Kidney (tissue), 14 donors: ENCODE measurements around the gene AOPEP. TPM values are rescaled to one million over a fixed set of nuclear protein-coding genes. Genes with fewer than 3 reads are reported as not detected.

Experiments
- DNase-seq, 5 donors: peaks; one replicate each; pipeline ENCODE4 v3.0.0-alpha.2; 2013 to 2020
- FAIRE-seq: peaks from 2 replicates; lab custom pipeline; 2012; peaks lifted over from hg19 to GRCh38; lab: Jason Lieb, UNC
- H3K27ac ChIP-seq, 2 donors: one replicate each; pipeline ENCODE4 v1.7.0; 2013; ENCODE audit warnings: low read depth in 2 of 2, low read length in 2 of 2, inconsistent platforms in 1 of 2
- H3K27me3 ChIP-seq: one replicate; pipeline ENCODE4 v1.7.1; 2013; ENCODE audit warnings: low read length, inconsistent platforms; ENCODE audit not compliant: control insufficient read depth, insufficient read depth
- H3K36me3 ChIP-seq, 3 donors: one replicate each; pipeline versions ENCODE4 v1.7.0 to v1.7.1; 2013; ENCODE audit warnings: low read length in 3 of 3, control low read depth in 1 of 3, inconsistent platforms in 1 of 3; ENCODE audit not compliant: insufficient read depth in 3 of 3, control insufficient read depth in 2 of 3
- H3K4me1 ChIP-seq, 3 donors: one replicate each; pipeline versions ENCODE4 v1.7.0 to v1.7.1; 2013; ENCODE audit warnings: low read length in 3 of 3, inconsistent platforms in 1 of 3, low read depth in 1 of 3; ENCODE audit not compliant: control insufficient read depth in 2 of 3, insufficient read depth in 2 of 3
- H3K4me3 ChIP-seq, 3 donors: one replicate each; pipeline versions ENCODE4 v1.7.0 to v1.8.1; 2013; ENCODE audit warnings: low read length in 3 of 3, control low read depth in 1 of 3, inconsistent platforms in 1 of 3
- H3K9ac ChIP-seq, 3 donors: one replicate each; pipeline versions ENCODE4 v1.7.0 to v1.7.1; 2013; ENCODE audit warnings: low read length in 3 of 3, control low read depth in 1 of 3, inconsistent platforms in 1 of 3
- H3K9me3 ChIP-seq, 3 donors: one replicate each; pipeline versions ENCODE4 v1.7.0 to v1.7.1; 2013; ENCODE audit warnings: low read length in 3 of 3, control low read depth in 1 of 3, inconsistent platforms in 1 of 3; ENCODE audit not compliant: control insufficient read depth in 2 of 3, insufficient read depth in 1 of 3
- CTCF ChIP-seq: IDR thresholded peaks from 3 replicates; pipeline ENCODE4 v1.5.1; 2012; ENCODE audit warnings: mild to moderate bottlenecking, moderate library complexity, borderline replicate concordance; ENCODE audit not compliant: insufficient read depth; ENCODE audit errors: extremely low read depth
- intact Hi-C: fragments of 100-400 bp; cut with DNase I; formaldehyde crosslinking; loops from one replicate; pipeline ENCODE4 v1.11.1; 2022
- polyA plus RNA-seq: library from polyadenylated mRNA; stranded (reverse); fragments of 350-450 nt; fragmentation: Illumina TruSeq; extraction: RNeasy Lipid Tissue Mini Kit (QIAGEN cat#74804); gene quantifications from one replicate; pipeline ENCODE4 v1.2.3, GENCODE V29; 2014; ENCODE audit warnings: low read depth, low replicate concordance; ENCODE audit not compliant: insufficient read depth
- total RNA-seq: library from RNA; stranded (reverse); fragmentation: NEBNext Ultra II Directional; extraction: Animal tissue kit (Norgen Biotek cat#: 25700); gene quantifications from one replicate; pipeline ENCODE4 v1.2.1, GENCODE V29; 2021
- donor health status: control.
- donor health status: control.
- donor health status: control.
- donor health status: control.
- donor health status: control.
- donor health status: DM: yes; HTN: yes; CAD: no.
- donor health status: Normal renal cell carcinoma (clear cell type).

Gene AOPEP
- total and polyA plus RNA-seq, 2 donors from 2014 or later: 52.2 to 119 TPM

DNA sequence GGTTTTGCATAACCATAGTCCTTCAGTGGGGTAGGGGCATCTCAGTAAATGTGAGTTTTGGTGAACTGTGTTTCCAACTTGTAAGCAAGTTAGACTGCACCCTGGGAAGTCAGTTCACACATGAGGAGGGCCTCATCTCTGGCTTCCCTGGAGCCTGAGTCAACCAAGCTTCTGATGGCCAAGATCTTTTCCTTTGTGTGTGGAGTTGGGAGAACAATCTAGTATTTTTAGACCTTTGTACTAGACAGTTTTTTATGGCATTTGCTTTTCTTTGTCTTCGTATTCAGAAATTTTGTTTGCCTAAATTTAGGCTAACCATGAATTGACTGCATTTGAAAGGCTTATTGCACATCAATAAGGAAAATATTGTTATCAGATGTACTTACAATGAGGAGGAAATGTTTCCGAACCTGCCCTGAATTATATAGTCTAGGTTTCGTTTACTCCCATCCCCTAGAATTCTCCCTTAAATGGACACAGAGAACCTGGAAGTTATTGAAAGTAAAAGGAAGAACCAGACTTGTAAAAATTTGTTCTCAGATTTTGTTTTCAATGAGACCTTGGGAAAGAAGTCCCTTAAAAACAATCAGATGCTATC, 204.6 kb downstream of the AOPEP start:
- FAIRE-seq (no peak), DNase-seq (no peak)
- H3K36me3 ChIP-seq: no peaks in the 10 kb centered on the region
- H3K27ac ChIP-seq: no peak overlapping the region
- TF ChIP-seq CTCF: no peak
- no peaks in the 10 kb centered on the region for H3K9me3 ChIP-seq
- H3K4me1 ChIP-seq: peaks cover 0 to 8% (median 3%) of the 10 kb centered on the region in 3 donors
- H3K9ac ChIP-seq: no peak overlapping the region
- H3K27me3 ChIP-seq: no peaks in the 10 kb centered on the region
- intact Hi-C loops: no loop called here
- no peak overlapping the region for H3K4me3 ChIP-seq

GRCh38 chr9:94931740-94932139, 205.2 kb downstream of the AOPEP start:
- intact Hi-C loops: no loop called here
- DNase-seq (no peak), FAIRE-seq (no peak)
- no peak overlapping the region for H3K4me3 ChIP-seq
- no peaks in the 10 kb centered on the region for H3K27me3 ChIP-seq
- H3K27ac ChIP-seq: no peak overlapping the region
- no peak overlapping the region for H3K9ac ChIP-seq
- H3K9me3 ChIP-seq: no peaks in the 10 kb centered on the region
- no peaks in the 10 kb centered on the region for H3K36me3 ChIP-seq
- no peak for TF ChIP-seq CTCF
- peaks cover 0 to 8% (median 3%) of the 10 kb centered on the region in 3 donors for H3K4me1 ChIP-seq

DNA sequence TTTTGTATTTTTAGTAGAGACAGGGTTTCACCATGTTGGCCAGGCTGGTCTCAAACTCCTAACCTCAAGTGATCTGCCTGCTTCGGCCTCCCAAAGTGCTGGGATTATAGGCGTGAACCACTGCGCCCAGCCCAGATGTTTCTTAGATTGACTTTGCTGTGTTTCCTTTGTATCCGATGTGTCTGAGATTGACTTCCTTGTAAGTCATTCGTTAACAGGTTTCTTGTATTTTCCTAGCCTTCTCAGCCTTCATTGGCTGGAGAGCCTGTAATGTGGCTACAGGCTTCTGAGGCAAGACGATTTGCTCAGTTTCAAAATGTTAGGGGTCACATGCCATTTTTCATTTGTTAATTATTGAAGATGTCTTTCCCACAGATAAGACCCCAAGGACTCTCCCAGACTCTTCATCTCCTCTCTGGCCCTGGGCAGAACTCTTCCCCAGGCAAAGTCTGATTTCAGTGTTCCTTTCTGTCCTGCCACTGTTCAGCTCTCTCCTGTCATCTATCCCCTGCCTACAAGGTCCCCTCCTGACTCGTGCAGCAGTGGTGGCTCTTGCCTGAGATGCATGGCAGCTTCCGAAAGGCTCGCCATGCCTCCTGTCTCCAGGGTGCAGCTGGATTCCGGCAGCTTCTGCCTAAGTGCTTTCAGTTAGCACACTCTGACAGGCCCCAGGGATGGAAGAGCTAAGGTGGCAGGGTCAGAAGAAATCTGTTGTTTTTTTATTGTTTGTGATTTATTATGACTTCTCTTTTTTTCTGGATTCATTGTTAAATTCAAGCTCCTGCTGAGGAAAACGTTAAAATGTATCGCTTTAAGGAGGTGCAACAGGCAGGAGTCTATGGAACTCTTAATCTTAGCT, 206.4 kb downstream of the AOPEP start:
- intact Hi-C loops: no loop called here

More for the DNA sequence above, 206.4 kb downstream of the AOPEP start:
- DNase-seq: no peak
- Histone ChIP-seq H3K27me3 (no peaks in the 10 kb centered on the region), H3K9me3 (no peaks in the 10 kb centered on the region), H3K4me3 (no peak overlapping the region), H3K9ac (no peak overlapping the region), H3K4me1 (peaks cover 0 to 8% (median 3%) of the 10 kb centered on the region in 3 donors), H3K36me3 (no peaks in the 10 kb centered on the region), H3K27ac (no peak overlapping the region)
- no peak for FAIRE-seq
- TF ChIP-seq CTCF: no peak
